NCI-H2171 treated with DMSO at 0.1 percent for 48 hours (cell line): ENCODE measurements around the gene ID1.
"Not testable (repeated sequence)": the region's sequence is repeated elsewhere in the genome, so short reads cannot be mapped to it uniquely, and the experiment has no call there.

Experiments used
- DNase-seq: peaks from one replicate; lab custom pipeline; 2025; lab: John Stamatoyannopoulos, UW

ID1 gene

DNA sequence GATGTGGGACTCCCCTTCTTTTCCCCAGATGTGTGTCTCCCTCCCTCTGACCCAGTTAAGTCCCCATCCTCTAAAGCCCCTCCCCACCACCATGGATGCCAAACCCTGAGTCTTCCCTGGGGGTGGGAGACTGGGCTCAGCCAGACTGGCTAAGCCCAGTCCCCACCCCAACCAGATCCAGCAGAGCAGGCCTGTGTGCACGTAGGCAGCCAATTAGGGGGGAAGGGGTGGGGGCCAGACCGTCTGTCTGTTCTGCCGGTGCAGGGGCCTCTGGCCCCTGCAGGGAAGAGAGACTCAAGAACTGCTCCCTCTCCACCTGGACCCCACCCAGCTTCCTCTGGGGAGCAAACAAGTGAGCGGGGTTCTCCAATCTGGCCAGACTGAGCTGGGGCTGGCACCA, 33.2 kb downstream of the ID1 start:
- DNase-seq: peak; percentile 91

- no peak for DNase-seq
Measured at GRCh38 chr20:31638816-31639215, 33.7 kb downstream of the ID1 start.

DNA sequence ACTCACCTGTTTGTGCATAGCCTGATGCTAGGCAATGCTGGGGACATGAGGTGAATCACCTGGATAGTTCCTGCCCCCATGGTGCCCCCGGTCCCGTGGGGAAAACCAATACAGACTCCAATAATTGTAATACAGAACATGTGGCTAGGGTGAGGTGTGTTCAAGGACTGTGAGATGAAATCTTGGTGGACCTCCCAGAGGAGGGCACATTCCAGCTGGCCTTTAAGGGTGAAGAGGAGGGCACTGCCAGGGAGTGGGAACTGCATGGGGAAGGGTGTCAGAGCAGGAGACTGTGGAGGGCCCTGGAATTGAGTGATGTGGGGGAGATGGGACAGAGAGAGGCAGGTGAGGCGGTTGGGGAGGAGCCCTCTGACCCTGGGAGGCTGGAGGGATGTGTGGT, 35.2 kb downstream of the ID1 start:
- DNase-seq: no peak

DNA sequence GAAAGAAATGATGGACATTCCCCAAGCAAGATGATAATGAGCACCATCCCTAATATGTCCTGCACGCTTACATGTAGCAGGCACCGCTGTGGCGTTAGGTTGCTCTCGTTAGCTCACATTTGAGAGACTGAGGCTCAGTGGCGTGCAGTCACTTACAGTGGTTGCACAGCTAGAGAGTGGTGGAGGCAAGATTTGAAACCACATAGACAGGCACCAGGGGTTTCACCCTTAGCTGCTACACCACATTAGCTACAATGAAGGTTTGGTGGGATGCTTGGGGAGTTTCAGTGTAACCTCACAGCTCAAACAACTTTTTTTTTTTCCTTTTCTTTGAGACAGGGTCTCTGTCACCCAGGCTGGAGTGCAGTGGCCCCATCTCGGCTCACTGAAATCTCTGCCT, 36.3 kb downstream of the ID1 start:
- DNase-seq: no peak

GRCh38 chr20:31642837-31643236, 37.7 kb downstream of the ID1 start:
- DNase-seq: no peak

DNA sequence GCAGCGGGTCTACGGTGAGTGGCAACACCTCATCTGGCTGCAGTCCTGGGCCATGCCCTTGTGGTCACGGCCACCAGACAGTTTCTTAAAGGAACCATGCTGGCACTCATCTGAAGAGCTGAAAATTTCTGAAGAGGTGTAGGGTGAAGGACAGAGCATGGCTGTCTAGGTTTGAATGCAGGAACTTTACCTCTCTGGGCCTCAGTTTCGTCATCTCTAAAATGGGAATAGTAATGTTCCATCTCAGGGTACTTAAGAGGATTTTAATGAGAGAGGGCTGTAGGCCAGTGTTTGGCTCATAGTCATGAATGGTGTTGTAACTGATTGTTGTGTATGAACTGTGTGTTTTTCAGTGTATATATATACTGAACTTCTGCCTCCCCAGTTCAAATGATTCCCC, 38.4 kb downstream of the ID1 start:
- no peak for DNase-seq

- peak; percentile 33 for DNase-seq
Measured at GRCh38 chr20:31644701-31645100, 39.6 kb downstream of the ID1 start.

- DNase-seq: not testable (repeated sequence)
Measured at GRCh38 chr20:31648104-31648503, 43.0 kb downstream of the ID1 start.

GRCh38 chr20:31652917-31653396, 47.9 kb downstream of the ID1 start:
- peak; percentile 53 for DNase-seq

DNA sequence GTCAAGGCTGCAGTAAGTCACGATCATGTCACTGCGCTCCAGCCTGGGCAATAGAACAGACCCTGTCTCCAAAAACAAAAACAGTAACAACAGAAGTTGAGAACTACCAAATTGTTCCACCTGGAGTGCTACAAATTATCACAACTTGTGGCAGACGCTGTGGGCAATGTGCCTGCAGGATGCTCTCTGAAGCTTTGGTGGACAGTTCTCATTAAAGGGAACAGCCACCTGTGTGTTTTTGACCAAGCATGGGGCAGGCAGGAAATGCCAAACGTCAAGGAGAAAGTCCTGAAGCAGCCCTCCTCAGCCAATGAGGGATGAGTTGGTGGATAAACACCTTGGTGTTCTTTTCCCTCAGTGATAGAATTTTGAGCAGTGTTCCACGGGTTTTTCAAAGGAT, 48.5 kb downstream of the ID1 start:
- no peak for DNase-seq

DNA sequence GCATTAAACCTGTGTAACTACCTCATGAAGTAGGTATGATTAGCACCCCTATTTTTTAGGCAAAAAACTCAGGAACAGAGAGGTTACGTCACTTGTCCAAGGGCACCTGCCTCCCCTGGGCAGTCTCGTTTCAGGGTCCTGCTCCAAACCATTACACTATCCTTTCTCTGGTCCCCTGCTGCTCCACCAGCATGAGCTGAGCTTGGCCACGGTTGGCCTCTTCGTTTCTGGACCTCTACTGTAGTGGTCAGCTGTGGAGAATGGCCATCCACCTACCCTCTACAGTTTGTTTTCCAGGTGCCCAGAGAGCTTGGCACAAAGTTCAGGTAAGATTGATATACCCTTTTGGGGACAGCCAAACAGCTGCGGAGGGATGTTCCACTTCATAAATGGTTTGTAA, 49.4 kb downstream of the ID1 start:
- no peak for DNase-seq
